ENCODE measurements around the gene ADGRE3.
A peak's percentile ranks its signal among the peaks of the same experiment; 100 is the strongest.
"Not testable (repeated sequence)": the region's sequence is repeated elsewhere in the genome, so short reads cannot be mapped to it uniquely, and the experiment has no call there.

The ADGRE3 gene

DNA sequence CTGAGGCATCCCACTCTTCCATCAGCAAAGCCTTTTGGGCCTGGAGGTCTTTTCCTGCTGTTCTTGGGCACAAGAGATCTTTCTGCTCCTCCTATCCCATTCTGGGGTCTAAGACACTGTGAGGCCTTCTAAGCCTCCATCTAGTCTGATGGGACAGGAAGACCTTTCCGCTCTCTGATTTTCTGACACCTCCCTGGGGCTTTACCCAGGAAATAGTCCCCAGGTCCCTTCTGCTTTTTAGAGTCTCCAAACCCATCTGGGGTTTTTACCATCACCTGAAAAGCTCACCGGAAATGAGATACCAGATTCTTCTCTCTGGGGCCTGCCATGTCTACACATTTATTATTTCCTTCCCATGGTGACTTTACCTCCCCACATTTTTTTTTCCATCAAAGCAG lies 70.7 kb downstream of the ADGRE3 start:
- Histone ChIP-seq H3K9me3 (ENCODE audit: insufficient read depth, low read length, severe bottlenecking) (no peaks in the 10 kb centered on the region), H3K4me2 (ENCODE audit: insufficient read depth, low read length) (no peak overlapping the region), H2AFZ (ENCODE audit: low read depth, low read length) (no peak overlapping the region), H3K79me2 (ENCODE audit: insufficient read depth, low read length) (no peaks in the 10 kb centered on the region), H3K4me3 (ENCODE audit: low read depth in 1 of 2, low read length in 2 of 2) (no peak overlapping the region), H3K27ac (ENCODE audit: low read length) (no peak overlapping the region), H3K9ac (ENCODE audit: low read depth, low read length) (no peak overlapping the region), H3K4me1 (ENCODE audit: insufficient read depth, low read length) (no peaks in the 10 kb centered on the region), H4K20me1 (ENCODE audit: insufficient read depth, low read length) (no peaks in the 10 kb centered on the region), H3K36me3 (ENCODE audit: insufficient read depth, low read length) (no peaks in the 10 kb centered on the region), H3K27me3 (ENCODE audit: insufficient read depth, low read length, poor library complexity) (no peaks in the 10 kb centered on the region)
- TF ChIP-seq EZH2 (IDR thresholded peaks at IDR 0.05; ENCODE audit: borderline replicate concordance, low read depth, low read length, severe bottlenecking), result no peak
- TF ChIP-seq, protein P1, sequence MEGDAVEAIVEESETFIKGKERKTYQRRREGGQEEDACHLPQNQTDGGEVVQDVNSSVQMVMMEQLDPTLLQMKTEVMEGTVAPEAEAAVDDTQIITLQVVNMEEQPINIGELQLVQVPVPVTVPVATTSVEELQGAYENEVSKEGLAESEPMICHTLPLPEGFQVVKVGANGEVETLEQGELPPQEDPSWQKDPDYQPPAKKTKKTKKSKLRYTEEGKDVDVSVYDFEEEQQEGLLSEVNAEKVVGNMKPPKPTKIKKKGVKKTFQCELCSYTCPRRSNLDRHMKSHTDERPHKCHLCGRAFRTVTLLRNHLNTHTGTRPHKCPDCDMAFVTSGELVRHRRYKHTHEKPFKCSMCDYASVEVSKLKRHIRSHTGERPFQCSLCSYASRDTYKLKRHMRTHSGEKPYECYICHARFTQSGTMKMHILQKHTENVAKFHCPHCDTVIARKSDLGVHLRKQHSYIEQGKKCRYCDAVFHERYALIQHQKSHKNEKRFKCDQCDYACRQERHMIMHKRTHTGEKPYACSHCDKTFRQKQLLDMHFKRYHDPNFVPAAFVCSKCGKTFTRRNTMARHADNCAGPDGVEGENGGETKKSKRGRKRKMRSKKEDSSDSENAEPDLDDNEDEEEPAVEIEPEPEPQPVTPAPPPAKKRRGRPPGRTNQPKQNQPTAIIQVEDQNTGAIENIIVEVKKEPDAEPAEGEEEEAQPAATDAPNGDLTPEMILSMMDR (IDR thresholded peaks at IDR 0.05; ENCODE audit: borderline replicate concordance, extremely low read depth, low read length, poor library complexity, severe bottlenecking), result no peak
- no peak for ATAC-seq (ENCODE audit: insufficient read depth, low read depth)
- DNase-seq, result no peak

DNA sequence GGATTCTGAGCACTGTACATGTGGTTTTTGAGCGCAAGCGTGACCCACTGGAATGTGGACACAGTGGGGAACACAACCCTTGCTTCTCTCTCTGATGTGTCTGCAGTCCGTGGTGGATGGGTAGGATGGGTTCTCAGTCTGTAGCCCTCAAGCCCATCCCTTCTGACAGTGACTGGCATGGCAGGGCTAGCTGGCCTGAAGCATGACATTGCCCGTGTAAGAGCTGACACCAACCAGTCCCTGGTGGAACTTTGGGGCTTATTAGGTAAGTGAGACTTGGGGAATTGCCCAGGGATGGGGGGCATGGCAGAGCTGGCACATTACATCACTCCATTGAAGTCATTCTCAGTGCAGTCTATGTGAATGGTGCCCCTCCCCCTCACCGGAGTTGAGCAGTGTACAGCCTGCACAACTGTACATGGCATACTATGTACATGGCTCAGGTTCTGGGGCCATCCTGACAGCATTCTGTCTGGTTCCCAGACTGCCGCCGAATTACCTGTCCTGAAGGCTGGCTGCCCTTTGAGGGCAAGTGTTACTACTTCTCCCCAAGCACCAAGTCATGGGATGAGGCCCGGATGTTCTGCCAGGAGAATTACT lies 75.0 kb downstream of the ADGRE3 start:
- Histone ChIP-seq H3K9me3 (ENCODE audit: insufficient read depth, low read length, severe bottlenecking) (peaks cover 5% of the 10 kb centered on the region), H3K4me2 (ENCODE audit: insufficient read depth, low read length) (no peak overlapping the region), H3K36me3 (ENCODE audit: insufficient read depth, low read length) (no peaks in the 10 kb centered on the region), H3K79me2 (ENCODE audit: insufficient read depth, low read length) (no peaks in the 10 kb centered on the region), H3K27ac (ENCODE audit: low read length) (no peak overlapping the region), H3K4me3 (ENCODE audit: low read depth in 1 of 2, low read length in 2 of 2) (no peak overlapping the region), H3K27me3 (ENCODE audit: insufficient read depth, low read length, poor library complexity) (no peaks in the 10 kb centered on the region), H4K20me1 (ENCODE audit: insufficient read depth, low read length) (no peaks in the 10 kb centered on the region), H2AFZ (ENCODE audit: low read depth, low read length) (no peak overlapping the region), H3K4me1 (ENCODE audit: insufficient read depth, low read length) (no peaks in the 10 kb centered on the region), H3K9ac (ENCODE audit: low read depth, low read length) (no peak overlapping the region)
- no peak for TF ChIP-seq EZH2 (IDR thresholded peaks at IDR 0.05; ENCODE audit: borderline replicate concordance, low read depth, low read length, severe bottlenecking)
- TF ChIP-seq, protein P1 (IDR thresholded peaks at IDR 0.05; ENCODE audit: borderline replicate concordance, extremely low read depth, low read length, poor library complexity, severe bottlenecking), result no peak
- ATAC-seq (ENCODE audit: insufficient read depth, low read depth), result no peak
- no peak for DNase-seq

DNA sequence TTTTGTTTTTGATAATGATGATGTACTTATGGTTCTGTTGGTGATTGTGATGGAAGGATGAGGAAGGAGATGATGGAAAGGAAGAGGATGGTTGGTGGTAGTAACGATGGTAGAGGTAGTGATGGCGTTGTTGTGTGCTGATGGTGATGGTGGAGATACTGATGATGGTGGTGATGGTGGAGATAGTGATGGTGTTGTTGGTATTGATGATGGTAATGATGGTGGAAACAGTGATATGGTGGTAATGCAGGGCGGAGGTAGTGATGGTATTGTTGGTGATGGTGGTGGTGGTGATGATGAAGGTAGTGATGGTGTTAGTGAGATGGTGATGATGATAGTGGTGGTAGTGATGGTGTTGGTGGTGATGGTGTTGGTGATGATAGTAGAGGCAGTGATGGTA lies 79.1 kb downstream of the ADGRE3 start:
- no peak overlapping the region for H3K27ac ChIP-seq (ENCODE audit: low read length)
- H3K4me1 ChIP-seq (ENCODE audit: insufficient read depth, low read length), result no peaks in the 10 kb centered on the region
- peaks cover 5% of the 10 kb centered on the region for H3K9me3 ChIP-seq (ENCODE audit: insufficient read depth, low read length, severe bottlenecking)
- no peak overlapping the region for H2AFZ ChIP-seq (ENCODE audit: low read depth, low read length)
- DNase-seq (no peak), ATAC-seq (ENCODE audit: insufficient read depth, low read depth) (no peak)
- no peak overlapping the region for H3K4me2 ChIP-seq (ENCODE audit: insufficient read depth, low read length)
- no peaks in the 10 kb centered on the region for H3K79me2 ChIP-seq (ENCODE audit: insufficient read depth, low read length)
- H4K20me1 ChIP-seq (ENCODE audit: insufficient read depth, low read length), result no peaks in the 10 kb centered on the region
- H3K36me3 ChIP-seq (ENCODE audit: insufficient read depth, low read length), result no peaks in the 10 kb centered on the region
- TF ChIP-seq, protein P1 (IDR thresholded peaks at IDR 0.05; ENCODE audit: borderline replicate concordance, extremely low read depth, low read length, poor library complexity, severe bottlenecking), result no peak
- no peak for TF ChIP-seq EZH2 (IDR thresholded peaks at IDR 0.05; ENCODE audit: borderline replicate concordance, low read depth, low read length, severe bottlenecking)
- H3K27me3 ChIP-seq (ENCODE audit: insufficient read depth, low read length, poor library complexity), result no peaks in the 10 kb centered on the region
- no peak overlapping the region for H3K4me3 ChIP-seq (ENCODE audit: low read depth in 1 of 2, low read length in 2 of 2)
- no peak overlapping the region for H3K9ac ChIP-seq (ENCODE audit: low read depth, low read length)

DNA sequence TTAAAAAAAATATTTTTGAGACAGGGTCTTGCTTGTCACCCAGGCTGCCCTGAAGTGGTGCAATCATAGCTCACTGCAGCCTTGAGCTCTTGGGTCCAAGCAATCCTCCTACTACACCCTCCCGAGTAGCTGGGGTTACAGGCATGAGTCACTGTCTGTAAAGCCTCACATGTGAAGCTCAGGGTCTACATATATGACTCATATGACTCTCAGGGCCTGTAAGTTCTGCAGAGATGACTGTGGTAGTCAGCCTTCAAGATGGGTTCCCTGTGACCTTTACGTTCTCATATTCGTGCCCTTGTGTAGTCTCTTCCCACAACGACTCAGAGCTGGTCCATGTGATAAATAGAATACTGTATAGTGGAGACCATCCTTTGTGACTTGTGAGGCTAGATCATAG lies 85.2 kb downstream of the ADGRE3 start:
- H3K9me3 ChIP-seq (ENCODE audit: insufficient read depth, low read length, severe bottlenecking); H2AFZ ChIP-seq (ENCODE audit: low read depth, low read length); H4K20me1 ChIP-seq (ENCODE audit: insufficient read depth, low read length); ATAC-seq (ENCODE audit: insufficient read depth, low read depth); H3K27me3 ChIP-seq (ENCODE audit: insufficient read depth, low read length, poor library complexity); H3K36me3 ChIP-seq (ENCODE audit: insufficient read depth, low read length); H3K4me3 ChIP-seq (ENCODE audit: low read depth in 1 of 2, low read length in 2 of 2); H3K9ac ChIP-seq (ENCODE audit: low read depth, low read length); H3K79me2 ChIP-seq (ENCODE audit: insufficient read depth, low read length); H3K27ac ChIP-seq (ENCODE audit: low read length); H3K4me2 ChIP-seq (ENCODE audit: insufficient read depth, low read length); DNase-seq; H3K4me1 ChIP-seq (ENCODE audit: insufficient read depth, low read length): not testable (repeated sequence)

DNA sequence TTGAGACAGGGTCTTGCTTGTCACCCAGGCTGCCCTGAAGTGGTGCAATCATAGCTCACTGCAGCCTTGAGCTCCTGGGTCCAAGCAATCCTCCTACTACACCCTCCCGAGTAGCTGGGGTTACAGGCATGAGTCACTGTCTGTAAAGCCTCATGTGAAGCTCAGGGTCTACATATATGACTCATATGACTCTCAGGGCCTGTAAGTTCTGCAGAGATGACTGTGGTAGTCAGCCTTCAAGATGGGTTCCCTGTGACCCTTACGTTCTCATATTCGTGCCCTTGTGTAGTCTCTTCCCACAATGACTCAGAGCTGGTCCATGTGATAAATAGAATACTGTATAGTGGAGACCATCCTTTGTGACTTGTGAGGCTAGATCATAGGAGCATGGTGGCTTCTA lies 89.5 kb downstream of the ADGRE3 start:
- not testable (repeated sequence) for H3K9me3 ChIP-seq (ENCODE audit: insufficient read depth, low read length, severe bottlenecking); H3K9ac ChIP-seq (ENCODE audit: low read depth, low read length); H3K4me3 ChIP-seq (ENCODE audit: low read depth in 1 of 2, low read length in 2 of 2); H3K27me3 ChIP-seq (ENCODE audit: insufficient read depth, low read length, poor library complexity); H4K20me1 ChIP-seq (ENCODE audit: insufficient read depth, low read length); DNase-seq; H3K4me2 ChIP-seq (ENCODE audit: insufficient read depth, low read length); H3K27ac ChIP-seq (ENCODE audit: low read length); H3K4me1 ChIP-seq (ENCODE audit: insufficient read depth, low read length); H3K36me3 ChIP-seq (ENCODE audit: insufficient read depth, low read length); H3K79me2 ChIP-seq (ENCODE audit: insufficient read depth, low read length); H2AFZ ChIP-seq (ENCODE audit: low read depth, low read length)
- ATAC-seq (ENCODE audit: insufficient read depth, low read depth), result peak; percentile 44; the same call in 1 of the 3 replicates

DNA sequence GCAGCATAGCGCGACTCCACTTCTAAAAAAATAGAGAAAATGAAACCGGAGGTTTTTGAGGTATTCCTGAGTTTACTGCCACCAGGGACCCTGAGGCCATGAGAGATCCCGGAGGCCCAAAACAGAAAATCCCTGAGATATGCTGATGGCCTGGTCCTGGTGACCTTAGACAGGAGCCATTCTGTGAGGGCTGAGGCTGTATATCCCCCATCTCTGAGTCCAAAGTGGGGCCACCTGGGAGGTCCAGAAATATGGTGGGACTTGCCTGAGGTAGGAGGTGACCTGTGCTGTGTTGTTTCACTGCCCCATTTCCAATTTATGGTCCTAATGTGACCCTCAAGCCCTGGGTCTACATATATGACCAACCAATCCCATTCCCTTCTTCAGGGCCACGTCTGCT lies 90.3 kb downstream of the ADGRE3 start:
- H3K9ac ChIP-seq (ENCODE audit: low read depth, low read length); H3K27me3 ChIP-seq (ENCODE audit: insufficient read depth, low read length, poor library complexity); H3K79me2 ChIP-seq (ENCODE audit: insufficient read depth, low read length); H3K4me3 ChIP-seq (ENCODE audit: low read depth in 1 of 2, low read length in 2 of 2); H3K9me3 ChIP-seq (ENCODE audit: insufficient read depth, low read length, severe bottlenecking); DNase-seq; ATAC-seq (ENCODE audit: insufficient read depth, low read depth); H3K36me3 ChIP-seq (ENCODE audit: insufficient read depth, low read length); H3K4me2 ChIP-seq (ENCODE audit: insufficient read depth, low read length); H3K27ac ChIP-seq (ENCODE audit: low read length); H3K4me1 ChIP-seq (ENCODE audit: insufficient read depth, low read length); H4K20me1 ChIP-seq (ENCODE audit: insufficient read depth, low read length); H2AFZ ChIP-seq (ENCODE audit: low read depth, low read length): not testable (repeated sequence)
